HG03064 (cell line): ENCODE measurements around the gene SMLR1.
A peak's percentile ranks its signal among the peaks of the same experiment; 100 is the strongest.

Source experiments
- ATAC-seq: cut with Tn5 transposase; IDR thresholded peaks from one replicate; pipeline ENCODE4 v1.9.1; 2021; ENCODE audit warnings: low read depth; ENCODE audit not compliant: unreplicated experiment

Gene SMLR1

GRCh38 chr6:130848945-130849344 lies 21.7 kb downstream of the SMLR1 start:
- ATAC-seq, result peak; percentile 77

GRCh38 chr6:130849594-130849993 lies 22.4 kb downstream of the SMLR1 start:
- no peak for ATAC-seq

GRCh38 chr6:130851026-130851425 lies 23.8 kb downstream of the SMLR1 start:
- no peak for ATAC-seq

GRCh38 chr6:130852844-130853554 lies 25.8 kb downstream of the SMLR1 start:
- ATAC-seq, result no peak

GRCh38 chr6:130853555-130854183 lies 26.5 kb downstream of the SMLR1 start:
- no peak for ATAC-seq

GRCh38 chr6:130858054-130858453 lies 30.8 kb downstream of the SMLR1 start:
- ATAC-seq, result no peak

- no peak for ATAC-seq
These were observed 31.4 kb downstream of the SMLR1 start for GRCh38 chr6:130858498-130859160.

GRCh38 chr6:130859161-130859867 lies 32.1 kb downstream of the SMLR1 start:
- ATAC-seq, result no peak

- ATAC-seq, result no peak
These were observed 35.2 kb downstream of the SMLR1 start for GRCh38 chr6:130862370-130862769.

- no peak for ATAC-seq
These were observed 36.4 kb downstream of the SMLR1 start for GRCh38 chr6:130863415-130864230.

- no peak for ATAC-seq
These were observed 37.1 kb downstream of the SMLR1 start for GRCh38 chr6:130864344-130864743.

GRCh38 chr6:130865793-130866192 lies 38.6 kb downstream of the SMLR1 start:
- ATAC-seq, result no peak

- ATAC-seq, result no peak
These were observed 42.5 kb downstream of the SMLR1 start for GRCh38 chr6:130869681-130870080.

- no peak for ATAC-seq
These were observed 43.1 kb downstream of the SMLR1 start for GRCh38 chr6:130870179-130870880.

GRCh38 chr6:130872250-130873095 lies 45.3 kb downstream of the SMLR1 start:
- no peak for ATAC-seq

GRCh38 chr6:130873746-130874145 lies 46.5 kb downstream of the SMLR1 start:
- ATAC-seq, result no peak

GRCh38 chr6:130879826-130880225 lies 52.6 kb downstream of the SMLR1 start:
- no peak for ATAC-seq

GRCh38 chr6:130882370-130882769 lies 55.2 kb downstream of the SMLR1 start:
- no peak for ATAC-seq
